Tibial artery (tissue), 4 donors: ENCODE data around the gene ACOT11.

Experiments
- DNase-seq, 2 donors: peaks; one replicate each; pipeline ENCODE4 v3.0.0-alpha.2; 2019
- H3K27ac ChIP-seq, 2 donors: fragments of 200-600 bp; sonication (generic) in 1 of 2; 1 replicate in 1 of 2; 2 replicates in 1 of 2; pipeline ENCODE4 v1.5.1; 2018 to 2019; ENCODE audit warnings: mild to moderate bottlenecking in 1 of 2
- H3K27me3 ChIP-seq, 2 donors: fragments of 200-600 bp; sonication (generic) in 1 of 2; one replicate each; pipeline versions ENCODE4 v1.5.1 to v1.6.0; 2016 to 2019
- H3K36me3 ChIP-seq, 3 donors: fragments of 200-600 bp; sonication (generic) in 2 of 3; one replicate each; pipeline ENCODE4 v1.5.1; 2016 to 2019; ENCODE audit warnings: mild to moderate bottlenecking in 2 of 3
- H3K4me1 ChIP-seq, 4 donors: fragments of 200-600 bp; sonication (generic) in 2 of 4; 1 replicate in 3 of 4; 2 replicates in 1 of 4; pipeline ENCODE4 v1.5.1; 2016 to 2019
- H3K4me3 ChIP-seq, 2 donors: fragments of 200-600 bp; sonication (generic) in 1 of 2; 1 replicate in 1 of 2; 2 replicates in 1 of 2; pipeline ENCODE4 v1.5.1; 2018 to 2019; ENCODE audit warnings: mild to moderate bottlenecking in 2 of 2
- H3K9me3 ChIP-seq, 3 donors: fragments of 200-600 bp; sonication (generic) in 1 of 3; one replicate each; pipeline ENCODE4 v1.5.1; 2016 to 2019
- intact Hi-C: fragments of 100-400 bp; cut with DNase I; formaldehyde crosslinking; loops from one replicate; pipeline ENCODE4 v1.15.0; 2023; ENCODE audit warnings: low total_unique reads
- TF ChIP-seq, protein P1 (sequence below), 2 experiments: fragments of 200-600 bp in 1 of 2; fragments of 450-650 bp in 1 of 2; IDR thresholded peaks; one replicate each; pipeline ENCODE4 v1.5.1; 2017 to 2019; ENCODE audit warnings: antibody characterized with exemption in 2 of 2, mild to moderate bottlenecking in 1 of 2, moderate library complexity in 1 of 2

Gene ACOT11

DNA sequence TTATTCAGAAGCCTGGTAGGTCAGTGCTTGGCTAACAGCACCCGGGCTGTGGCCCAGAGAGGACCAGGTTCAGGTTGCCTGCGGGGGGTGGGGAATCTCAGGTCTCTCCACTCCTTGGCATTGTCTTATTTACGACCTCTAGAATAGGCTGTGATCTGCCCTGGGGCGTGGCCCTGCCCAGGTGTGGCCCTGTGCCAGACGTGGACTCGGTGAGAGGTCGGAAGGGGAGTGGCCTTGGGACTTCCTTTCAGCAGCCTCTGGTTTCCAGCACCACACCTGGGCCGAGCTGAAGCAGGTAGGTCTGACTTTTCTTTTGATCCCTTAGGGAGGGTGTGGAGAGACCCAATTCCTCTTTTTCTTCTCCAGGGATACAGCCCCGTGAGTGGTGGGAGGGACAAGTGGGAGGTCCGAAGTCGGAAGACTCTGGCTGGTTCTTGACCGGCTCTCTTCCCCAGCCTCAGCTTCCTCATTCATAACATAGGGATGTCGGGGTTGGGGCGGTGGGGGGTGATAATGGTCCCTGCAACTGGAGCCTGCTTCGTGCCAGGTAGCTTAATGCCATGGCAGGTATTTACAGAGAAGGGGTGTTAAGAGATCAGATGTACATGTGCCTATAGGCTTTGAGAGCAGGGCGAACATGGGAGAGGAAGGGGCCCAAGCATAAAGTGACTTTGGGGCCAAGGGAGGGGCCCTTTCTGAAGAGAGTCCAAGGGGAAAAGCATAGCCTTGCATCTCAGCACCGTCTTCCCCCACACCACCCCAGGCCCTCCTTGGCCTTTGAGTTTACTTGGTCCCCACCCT lies 16.5 kb downstream of the ACOT11 start:
- H3K4me3 ChIP-seq, result no peak overlapping the region
- TF ChIP-seq, protein P1, sequence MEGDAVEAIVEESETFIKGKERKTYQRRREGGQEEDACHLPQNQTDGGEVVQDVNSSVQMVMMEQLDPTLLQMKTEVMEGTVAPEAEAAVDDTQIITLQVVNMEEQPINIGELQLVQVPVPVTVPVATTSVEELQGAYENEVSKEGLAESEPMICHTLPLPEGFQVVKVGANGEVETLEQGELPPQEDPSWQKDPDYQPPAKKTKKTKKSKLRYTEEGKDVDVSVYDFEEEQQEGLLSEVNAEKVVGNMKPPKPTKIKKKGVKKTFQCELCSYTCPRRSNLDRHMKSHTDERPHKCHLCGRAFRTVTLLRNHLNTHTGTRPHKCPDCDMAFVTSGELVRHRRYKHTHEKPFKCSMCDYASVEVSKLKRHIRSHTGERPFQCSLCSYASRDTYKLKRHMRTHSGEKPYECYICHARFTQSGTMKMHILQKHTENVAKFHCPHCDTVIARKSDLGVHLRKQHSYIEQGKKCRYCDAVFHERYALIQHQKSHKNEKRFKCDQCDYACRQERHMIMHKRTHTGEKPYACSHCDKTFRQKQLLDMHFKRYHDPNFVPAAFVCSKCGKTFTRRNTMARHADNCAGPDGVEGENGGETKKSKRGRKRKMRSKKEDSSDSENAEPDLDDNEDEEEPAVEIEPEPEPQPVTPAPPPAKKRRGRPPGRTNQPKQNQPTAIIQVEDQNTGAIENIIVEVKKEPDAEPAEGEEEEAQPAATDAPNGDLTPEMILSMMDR (IDR thresholded peaks at IDR 0.05), result no peak
- H3K4me1 ChIP-seq, result peaks cover 0 to 20% (median 11%) of the 10 kb centered on the region in 4 donors
- H3K27me3 ChIP-seq, result no peaks in the 10 kb centered on the region
- no peaks in the 10 kb centered on the region for H3K9me3 ChIP-seq
- H3K27ac ChIP-seq, result no peak overlapping the region
- intact Hi-C loops, result no loop called here
- DNase-seq, result no peak
- H3K36me3 ChIP-seq, result no peaks in the 10 kb centered on the region

DNA sequence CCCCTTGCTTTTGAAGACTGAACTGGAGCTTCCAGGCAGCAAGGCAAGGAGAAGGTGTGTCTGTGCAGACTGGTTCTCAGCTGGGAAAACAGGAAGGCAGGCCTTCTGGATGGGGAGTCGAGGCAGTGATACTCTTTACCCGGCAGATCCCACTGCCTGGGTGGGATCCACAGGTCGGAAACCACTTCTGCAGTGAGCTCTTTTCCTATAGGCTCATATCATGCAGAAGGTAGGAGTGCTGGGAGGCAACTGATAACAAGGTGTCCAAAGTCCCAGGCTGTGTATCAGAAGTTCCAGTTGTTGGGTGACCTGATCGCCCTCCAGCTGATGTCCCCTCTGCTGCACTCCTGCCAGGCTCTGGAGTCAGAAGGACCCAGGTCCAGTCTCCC lies 17.1 kb downstream of the ACOT11 start:
- no peak overlapping the region for H3K4me3 ChIP-seq

DNA sequence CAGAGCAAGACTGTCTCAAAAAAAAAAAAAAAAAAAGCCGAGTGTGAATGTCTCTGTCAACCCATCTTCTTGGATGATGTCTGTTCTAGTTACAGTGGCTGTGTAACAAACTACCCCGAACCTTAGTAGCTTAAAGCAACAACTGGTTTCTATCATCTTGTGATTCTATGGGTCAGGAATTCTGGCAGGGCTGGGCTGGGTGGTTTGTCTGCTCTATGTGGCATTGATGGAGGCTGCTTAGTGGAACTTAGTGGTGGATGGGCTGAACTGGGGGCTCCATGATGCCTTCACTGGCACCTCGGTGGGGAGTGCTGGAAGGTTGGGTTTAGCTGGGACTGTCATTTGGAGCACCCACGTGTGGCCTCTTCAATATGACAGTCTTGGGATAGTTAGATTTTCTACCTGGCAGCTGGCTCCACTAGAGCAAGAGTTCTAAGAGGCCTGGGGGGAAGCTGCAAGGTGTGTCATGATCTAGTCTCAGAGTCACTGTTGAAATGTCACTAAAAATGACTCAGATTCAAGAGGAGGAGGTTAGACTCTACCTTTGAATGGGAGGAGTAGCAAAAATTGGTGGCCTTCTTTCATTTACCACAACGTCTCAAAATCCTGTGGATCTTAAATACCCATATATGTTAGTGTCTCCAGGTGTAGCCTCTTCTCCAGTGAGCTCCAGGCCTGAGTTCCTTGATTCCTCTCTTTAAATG lies 18.6 kb downstream of the ACOT11 start:
- Histone ChIP-seq H3K9me3 (no peaks in the 10 kb centered on the region), H3K36me3 (no peaks in the 10 kb centered on the region), H3K27me3 (no peaks in the 10 kb centered on the region), H3K4me1 (peaks cover 0 to 32% (median 9%) of the 10 kb centered on the region in 4 donors), H3K4me3 (no peak overlapping the region), H3K27ac (no peak overlapping the region)
- intact Hi-C loops, result no loop called here
- DNase-seq, result no peak
- TF ChIP-seq, protein P1 (IDR thresholded peaks at IDR 0.05), result no peak

More for the DNA sequence above, 17.1 kb downstream of the ACOT11 start:
- DNase-seq, result no peak
- no peaks in the 10 kb centered on the region for H3K27me3 ChIP-seq
- H3K4me1 ChIP-seq, result peaks cover 0 to 20% (median 7%) of the 10 kb centered on the region in 4 donors
- H3K36me3 ChIP-seq, result no peaks in the 10 kb centered on the region
- no peaks in the 10 kb centered on the region for H3K9me3 ChIP-seq
- intact Hi-C loops, result no loop called here
- no peak overlapping the region for H3K27ac ChIP-seq
- TF ChIP-seq, protein P1 (IDR thresholded peaks at IDR 0.05), result no peak

DNA sequence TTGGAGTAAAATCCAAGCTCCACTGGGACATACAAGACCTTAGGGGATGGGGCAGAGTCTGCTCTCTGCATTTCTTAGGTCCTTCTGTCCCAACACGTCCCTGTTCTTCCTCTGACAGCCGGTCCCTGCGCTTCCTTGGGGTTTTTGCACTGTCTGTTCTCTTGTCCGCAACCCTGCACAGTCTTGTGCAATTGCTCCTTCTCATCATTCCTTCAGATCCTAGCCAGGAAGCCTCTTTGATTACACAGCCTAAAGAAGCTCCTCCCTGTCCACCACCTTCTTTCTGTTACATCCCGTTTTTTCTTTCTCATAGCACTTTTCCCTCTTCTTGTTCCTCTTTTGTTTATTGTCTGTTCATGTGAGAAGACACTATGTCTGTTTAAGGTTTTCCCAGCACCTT lies 19.9 kb downstream of the ACOT11 start:
- H3K36me3 ChIP-seq, result no peaks in the 10 kb centered on the region
- peaks cover 0 to 45% (median 19%) of the 10 kb centered on the region in 4 donors for H3K4me1 ChIP-seq
- H3K4me3 ChIP-seq, result no peak overlapping the region
- peak overlapping the region in 1 of 2 donors; percentile 35 for H3K27ac ChIP-seq
- no peak for DNase-seq
- intact Hi-C loops, result no loop called here
- TF ChIP-seq, protein P1 (IDR thresholded peaks at IDR 0.05), result no peak
- H3K9me3 ChIP-seq, result no peaks in the 10 kb centered on the region
- no peaks in the 10 kb centered on the region for H3K27me3 ChIP-seq

DNA sequence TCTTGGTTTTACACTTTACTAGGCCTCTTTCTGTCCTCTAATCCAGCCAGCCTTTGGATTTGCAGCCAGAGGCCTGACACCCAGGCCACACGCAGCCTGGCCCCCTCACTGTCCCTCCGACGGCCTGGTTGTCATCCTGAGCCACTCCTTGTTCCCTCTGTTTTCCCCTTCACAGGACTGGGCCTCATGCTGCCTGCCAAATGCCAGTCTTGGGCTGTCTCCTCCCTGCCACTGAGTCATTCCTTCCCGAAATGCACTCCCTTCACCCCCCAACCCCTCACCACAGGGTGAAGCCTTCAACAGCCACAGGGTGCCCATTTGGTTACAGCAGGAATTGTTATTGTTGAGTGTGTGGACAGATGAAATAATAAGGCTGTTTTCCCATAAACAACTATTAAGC lies 21.3 kb downstream of the ACOT11 start:
- peak in 1 of 2 donors; percentile 81 for DNase-seq

More for the DNA sequence above, 21.3 kb downstream of the ACOT11 start:
- Histone ChIP-seq H3K9me3 (no peaks in the 10 kb centered on the region), H3K27me3 (no peaks in the 10 kb centered on the region), H3K4me3 (no peak overlapping the region), H3K4me1 (peaks cover 0 to 45% (median 20%) of the 10 kb centered on the region in 4 donors), H3K27ac (peak overlapping the region in 1 of 2 donors; percentile 83), H3K36me3 (no peaks in the 10 kb centered on the region)
- intact Hi-C loops, result no loop called here
- TF ChIP-seq, protein P1 (IDR thresholded peaks at IDR 0.05), result no peak
